ENCODE results near the gene TSPAN3.

The TSPAN3 gene

DNA sequence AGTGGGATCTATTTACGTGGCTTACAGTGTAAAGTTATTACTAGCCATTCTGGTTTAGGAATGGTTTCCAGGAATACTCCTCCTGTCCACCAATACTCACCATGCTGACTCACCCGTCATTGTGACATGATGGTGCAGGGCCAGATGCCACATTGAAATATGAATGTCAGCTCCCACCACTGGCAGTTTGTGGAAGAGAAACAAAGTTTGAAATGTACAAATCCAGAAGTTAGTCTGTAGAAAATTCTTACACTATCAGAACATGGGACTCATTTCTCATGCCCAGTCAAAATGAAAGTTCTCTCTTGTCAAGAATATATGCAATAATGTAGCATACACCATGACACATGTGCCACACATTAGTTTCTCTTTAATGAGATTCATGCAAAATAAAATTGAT is 14.4 kb upstream of the TSPAN3 start:
- Histone ChIP-seq H3K18ac (ENCODE audit: low read length) (no peak overlapping the region), H2BK5ac (ENCODE audit: low read length) (no peak overlapping the region), H3K79me1 (ENCODE audit: low read depth, low read length) (no peaks in the 10 kb centered on the region), H3K4me2 (ENCODE audit: insufficient read depth, low read length, poor library complexity, severe bottlenecking) (no peak overlapping the region), H3K4me1 (ENCODE audit: control insufficient read depth in 2 of 2, insufficient read depth in 1 of 2, low read depth in 1 of 2, low read length in 2 of 2) (peaks cover 0 to 3% of the 10 kb centered on the region in 2 donors), H2BK120ac (ENCODE audit: low read depth, low read length) (no peak overlapping the region), H2BK12ac (ENCODE audit: low read length) (no peak overlapping the region), H3K4ac (ENCODE audit: low read length) (no peak overlapping the region), H3K9me3 (replicated peaks in 1 of 2; ENCODE audit: control insufficient read depth in 2 of 2, insufficient read depth in 1 of 2, low read depth in 1 of 2, low read length in 2 of 2) (no peaks in the 10 kb centered on the region), H2AK5ac (ENCODE audit: low read depth, low read length) (no peak overlapping the region), H3K27me3 (ENCODE audit: control insufficient read depth in 3 of 3, insufficient read depth in 3 of 3, low read depth in 1 of 3, low read length in 3 of 3) (peaks cover 0 to 11% (median 0%) of the 10 kb centered on the region in 3 experiments), H2BK15ac (ENCODE audit: low read length) (no peak overlapping the region), H3K23ac (ENCODE audit: low read depth, low read length, poor library complexity) (no peak overlapping the region), H3K4me3 (ENCODE audit: low read length in 2 of 2) (no peak overlapping the region), H3K9ac (ENCODE audit: low read depth, low read length, poor library complexity) (no peak overlapping the region), H4K8ac (ENCODE audit: low read depth, low read length) (no peak overlapping the region), H2AFZ (ENCODE audit: low read length) (no peak overlapping the region), H3K27ac (replicated peaks; ENCODE audit: low read length) (no peak overlapping the region), H4K91ac (ENCODE audit: low read depth, low read length, poor library complexity) (no peak overlapping the region), H3K14ac (ENCODE audit: low read length) (no peak overlapping the region), H3K36me3 (replicated peaks in 1 of 2; ENCODE audit: control insufficient read depth in 2 of 2, insufficient read depth in 2 of 2, low read length in 2 of 2) (no peaks in the 10 kb centered on the region)
- no peak for DNase-seq (ENCODE audit: low spot score)
- no CpG with 5 or more reads among the region's 2 CpGs for WGBS, 2 donors (ENCODE audit: extremely low coverage in 2 of 2, insufficient read length in 2 of 2, insufficient replicate concordance in 1 of 2)

DNA sequence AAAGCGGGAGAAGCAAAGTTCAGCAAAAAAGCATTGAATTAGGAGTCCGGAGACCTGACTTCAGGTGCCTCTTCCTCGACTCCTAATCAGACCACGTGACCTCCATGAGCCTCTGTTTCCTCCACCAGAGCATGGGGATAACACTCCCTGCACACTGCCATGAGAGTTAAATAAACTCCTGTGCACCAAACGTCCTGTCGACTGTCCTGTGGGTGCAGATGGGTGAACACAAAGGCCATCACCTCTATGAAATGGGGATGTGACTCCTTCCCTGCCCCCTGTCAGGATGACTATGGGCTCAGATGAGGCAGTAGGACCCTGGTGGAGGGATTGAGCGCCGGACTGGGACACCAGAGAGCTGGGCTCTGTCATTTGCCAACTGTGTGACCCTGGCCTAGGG is 13.5 kb upstream of the TSPAN3 start:
- Histone ChIP-seq H2BK120ac (ENCODE audit: low read depth, low read length) (no peak overlapping the region), H3K27me3 (ENCODE audit: control insufficient read depth in 3 of 3, insufficient read depth in 3 of 3, low read depth in 1 of 3, low read length in 3 of 3) (peaks cover 0 to 11% (median 0%) of the 10 kb centered on the region in 3 experiments), H2BK5ac (ENCODE audit: low read length) (no peak overlapping the region), H4K91ac (ENCODE audit: low read depth, low read length, poor library complexity) (no peak overlapping the region), H3K4me2 (ENCODE audit: insufficient read depth, low read length, poor library complexity, severe bottlenecking) (no peak overlapping the region), H3K9ac (ENCODE audit: low read depth, low read length, poor library complexity) (no peak overlapping the region), H2BK12ac (ENCODE audit: low read length) (no peak overlapping the region), H2AK5ac (ENCODE audit: low read depth, low read length) (no peak overlapping the region), H3K4me3 (ENCODE audit: low read length in 2 of 2) (no peak overlapping the region), H3K4me1 (ENCODE audit: control insufficient read depth in 2 of 2, insufficient read depth in 1 of 2, low read depth in 1 of 2, low read length in 2 of 2) (peaks cover 0 to 3% of the 10 kb centered on the region in 2 donors), H3K27ac (replicated peaks; ENCODE audit: low read length) (no peak overlapping the region), H2AFZ (ENCODE audit: low read length) (peak overlapping the region; percentile 75), H3K18ac (ENCODE audit: low read length) (peak overlapping the region; percentile 21), H3K23ac (ENCODE audit: low read depth, low read length, poor library complexity) (no peak overlapping the region), H3K9me3 (replicated peaks in 1 of 2; ENCODE audit: control insufficient read depth in 2 of 2, insufficient read depth in 1 of 2, low read depth in 1 of 2, low read length in 2 of 2) (no peaks in the 10 kb centered on the region), H3K79me1 (ENCODE audit: low read depth, low read length) (no peaks in the 10 kb centered on the region), H4K8ac (ENCODE audit: low read depth, low read length) (no peak overlapping the region), H3K36me3 (replicated peaks in 1 of 2; ENCODE audit: control insufficient read depth in 2 of 2, insufficient read depth in 2 of 2, low read length in 2 of 2) (no peaks in the 10 kb centered on the region), H2BK15ac (ENCODE audit: low read length) (no peak overlapping the region), H3K14ac (ENCODE audit: low read length) (no peak overlapping the region), H3K4ac (ENCODE audit: low read length) (no peak overlapping the region)
- no peak for DNase-seq (ENCODE audit: low spot score)
- no CpG with 5 or more reads among the region's 8 CpGs for WGBS, 2 donors (ENCODE audit: extremely low coverage in 2 of 2, insufficient read length in 2 of 2, insufficient replicate concordance in 1 of 2)

DNA sequence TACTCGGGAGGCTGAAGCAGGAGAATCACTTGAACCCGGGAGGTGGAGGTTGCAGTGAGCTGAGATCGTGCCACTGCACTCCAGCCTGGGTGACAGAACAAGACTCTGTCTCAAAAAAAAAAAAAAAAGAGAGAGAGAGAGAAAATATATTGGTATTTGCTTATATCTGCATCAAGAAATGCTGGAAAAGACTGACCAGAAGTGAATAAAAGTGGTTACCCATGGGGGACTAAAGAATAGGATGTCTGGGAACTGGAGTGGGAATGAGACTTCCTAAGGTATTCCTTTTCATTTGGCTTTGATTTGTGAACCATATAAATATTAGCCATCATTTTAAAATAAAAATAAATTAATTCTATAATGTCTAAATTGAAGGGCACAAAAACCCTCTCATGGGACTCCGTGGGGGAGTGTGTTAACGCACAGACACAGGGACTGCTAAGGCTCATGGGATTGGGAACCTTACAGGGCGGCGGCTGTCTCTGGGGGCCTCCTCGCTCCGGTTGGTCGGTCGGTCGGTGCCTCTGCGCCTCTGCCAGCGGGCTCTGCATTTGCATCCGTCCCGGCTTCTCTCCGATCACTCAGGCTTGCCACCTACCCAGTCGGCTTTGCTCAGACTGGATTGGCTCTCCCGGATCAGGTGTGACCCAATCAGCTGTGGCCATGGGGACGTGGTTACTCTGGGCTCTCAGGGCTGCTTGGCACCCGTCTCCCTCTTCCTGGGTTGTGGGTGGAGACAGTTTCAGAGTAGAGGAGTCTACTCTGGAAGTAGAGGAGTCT is 12.7 kb upstream of the TSPAN3 start:
- WGBS, 2 donors (ENCODE audit: extremely low coverage in 2 of 2, insufficient read length in 2 of 2, insufficient replicate concordance in 1 of 2), result no CpG with 5 or more reads among the region's 21 CpGs
- Histone ChIP-seq H3K79me1 (ENCODE audit: low read depth, low read length) (no peaks in the 10 kb centered on the region), H2BK120ac (ENCODE audit: low read depth, low read length) (no peak overlapping the region), H2BK5ac (ENCODE audit: low read length) (no peak overlapping the region), H3K4ac (ENCODE audit: low read length) (no peak overlapping the region), H4K91ac (ENCODE audit: low read depth, low read length, poor library complexity) (no peak overlapping the region), H3K18ac (ENCODE audit: low read length) (no peak overlapping the region), H2BK15ac (ENCODE audit: low read length) (no peak overlapping the region), H2AFZ (ENCODE audit: low read length) (peak overlapping the region; percentile 75), H3K9ac (ENCODE audit: low read depth, low read length, poor library complexity) (no peak overlapping the region), H3K23ac (ENCODE audit: low read depth, low read length, poor library complexity) (no peak overlapping the region), H3K36me3 (replicated peaks in 1 of 2; ENCODE audit: control insufficient read depth in 2 of 2, insufficient read depth in 2 of 2, low read length in 2 of 2) (no peaks in the 10 kb centered on the region), H3K9me3 (replicated peaks in 1 of 2; ENCODE audit: control insufficient read depth in 2 of 2, insufficient read depth in 1 of 2, low read depth in 1 of 2, low read length in 2 of 2) (no peaks in the 10 kb centered on the region), H3K27ac (replicated peaks; ENCODE audit: low read length) (no peak overlapping the region), H2BK12ac (ENCODE audit: low read length) (no peak overlapping the region), H4K8ac (ENCODE audit: low read depth, low read length) (no peak overlapping the region), H2AK5ac (ENCODE audit: low read depth, low read length) (no peak overlapping the region), H3K14ac (ENCODE audit: low read length) (no peak overlapping the region), H3K4me2 (ENCODE audit: insufficient read depth, low read length, poor library complexity, severe bottlenecking) (peak overlapping the region; percentile 38), H3K27me3 (ENCODE audit: control insufficient read depth in 3 of 3, insufficient read depth in 3 of 3, low read depth in 1 of 3, low read length in 3 of 3) (peaks cover 0 to 11% (median 0%) of the 10 kb centered on the region in 3 experiments), H3K4me1 (ENCODE audit: control insufficient read depth in 2 of 2, insufficient read depth in 1 of 2, low read depth in 1 of 2, low read length in 2 of 2) (peaks cover 0 to 3% of the 10 kb centered on the region in 2 donors), H3K4me3 (ENCODE audit: low read length in 2 of 2) (no peak overlapping the region)
- peak; percentile 48 for DNase-seq (ENCODE audit: low spot score)

DNA sequence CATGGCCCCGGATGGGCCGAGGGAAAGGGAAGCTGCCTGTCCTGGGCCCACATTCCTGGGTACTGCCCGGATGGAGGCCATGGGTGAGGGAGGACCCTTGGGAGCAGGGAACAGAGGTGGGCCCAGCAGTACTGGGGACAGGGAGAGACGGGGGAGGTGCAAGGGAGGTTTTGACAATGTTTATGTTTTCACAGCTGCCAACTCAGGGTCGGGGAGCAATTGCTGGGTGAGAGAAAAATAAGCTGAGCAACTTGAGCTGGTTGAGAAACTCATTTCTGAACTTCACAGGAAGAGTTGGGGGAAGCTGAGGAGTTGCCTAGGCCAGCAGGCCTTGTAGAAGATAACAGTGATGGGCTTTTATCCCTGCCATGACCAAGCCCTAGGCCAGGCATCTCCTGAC is 11.1 kb upstream of the TSPAN3 start:
- Histone ChIP-seq H3K9me3 (replicated peaks in 1 of 2; ENCODE audit: control insufficient read depth in 2 of 2, insufficient read depth in 1 of 2, low read depth in 1 of 2, low read length in 2 of 2) (no peaks in the 10 kb centered on the region), H3K4ac (ENCODE audit: low read length) (no peak overlapping the region), H2BK5ac (ENCODE audit: low read length) (no peak overlapping the region), H2AK5ac (ENCODE audit: low read depth, low read length) (peak overlapping the region; percentile 77), H3K4me1 (ENCODE audit: control insufficient read depth in 2 of 2, insufficient read depth in 1 of 2, low read depth in 1 of 2, low read length in 2 of 2) (peaks cover 0 to 3% of the 10 kb centered on the region in 2 donors), H3K23ac (ENCODE audit: low read depth, low read length, poor library complexity) (no peak overlapping the region), H2BK15ac (ENCODE audit: low read length) (no peak overlapping the region), H3K4me2 (ENCODE audit: insufficient read depth, low read length, poor library complexity, severe bottlenecking) (no peak overlapping the region), H3K18ac (ENCODE audit: low read length) (peak overlapping the region; percentile 65), H3K36me3 (replicated peaks in 1 of 2; ENCODE audit: control insufficient read depth in 2 of 2, insufficient read depth in 2 of 2, low read length in 2 of 2) (no peaks in the 10 kb centered on the region), H3K9ac (ENCODE audit: low read depth, low read length, poor library complexity) (no peak overlapping the region), H3K79me1 (ENCODE audit: low read depth, low read length) (no peaks in the 10 kb centered on the region), H2BK12ac (ENCODE audit: low read length) (peak overlapping the region; percentile 1), H2AFZ (ENCODE audit: low read length) (no peak overlapping the region), H3K4me3 (ENCODE audit: low read length in 2 of 2) (no peak overlapping the region), H3K27me3 (ENCODE audit: control insufficient read depth in 3 of 3, insufficient read depth in 3 of 3, low read depth in 1 of 3, low read length in 3 of 3) (peaks cover 0 to 8% (median 0%) of the 10 kb centered on the region in 3 experiments), H4K8ac (ENCODE audit: low read depth, low read length) (no peak overlapping the region), H4K91ac (ENCODE audit: low read depth, low read length, poor library complexity) (no peak overlapping the region), H3K14ac (ENCODE audit: low read length) (no peak overlapping the region), H2BK120ac (ENCODE audit: low read depth, low read length) (no peak overlapping the region), H3K27ac (replicated peaks; ENCODE audit: low read length) (no peak overlapping the region)
- WGBS, 2 donors (ENCODE audit: extremely low coverage in 2 of 2, insufficient read length in 2 of 2, insufficient replicate concordance in 1 of 2), result no CpG with 5 or more reads among the region's 5 CpGs
- DNase-seq (ENCODE audit: low spot score), result no peak

Data from neuronal stem cell (in vitro differentiated cells).